ENCODE results near the gene PLSCR2. TPM values are rescaled to one million over a fixed set of nuclear protein-coding genes. Genes with fewer than 3 reads are reported as not detected.

PLSCR2 gene
- total RNA-seq, 1 experiment from 2014 or later, result not detected

DNA sequence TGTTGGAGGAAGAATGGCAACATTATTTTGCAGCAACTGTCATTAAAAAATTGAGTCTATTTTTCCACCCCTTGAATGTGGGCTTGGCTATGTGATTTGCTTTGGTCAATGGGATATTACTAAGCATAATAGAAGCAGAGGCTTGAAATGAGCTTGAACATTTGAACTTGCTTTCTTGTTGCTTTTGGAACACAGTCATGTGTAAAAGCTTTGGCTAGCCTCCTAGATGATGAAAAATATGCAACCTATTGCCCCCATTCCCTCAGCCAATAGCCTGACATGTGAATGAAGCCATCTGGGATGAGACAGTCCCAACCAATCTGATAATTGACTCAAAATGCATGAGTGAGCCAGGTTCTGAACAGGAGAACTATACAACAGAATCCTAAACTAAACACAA, 78.4 kb downstream of the PLSCR2 start (continued):
- TF ChIP-seq, protein P1, sequence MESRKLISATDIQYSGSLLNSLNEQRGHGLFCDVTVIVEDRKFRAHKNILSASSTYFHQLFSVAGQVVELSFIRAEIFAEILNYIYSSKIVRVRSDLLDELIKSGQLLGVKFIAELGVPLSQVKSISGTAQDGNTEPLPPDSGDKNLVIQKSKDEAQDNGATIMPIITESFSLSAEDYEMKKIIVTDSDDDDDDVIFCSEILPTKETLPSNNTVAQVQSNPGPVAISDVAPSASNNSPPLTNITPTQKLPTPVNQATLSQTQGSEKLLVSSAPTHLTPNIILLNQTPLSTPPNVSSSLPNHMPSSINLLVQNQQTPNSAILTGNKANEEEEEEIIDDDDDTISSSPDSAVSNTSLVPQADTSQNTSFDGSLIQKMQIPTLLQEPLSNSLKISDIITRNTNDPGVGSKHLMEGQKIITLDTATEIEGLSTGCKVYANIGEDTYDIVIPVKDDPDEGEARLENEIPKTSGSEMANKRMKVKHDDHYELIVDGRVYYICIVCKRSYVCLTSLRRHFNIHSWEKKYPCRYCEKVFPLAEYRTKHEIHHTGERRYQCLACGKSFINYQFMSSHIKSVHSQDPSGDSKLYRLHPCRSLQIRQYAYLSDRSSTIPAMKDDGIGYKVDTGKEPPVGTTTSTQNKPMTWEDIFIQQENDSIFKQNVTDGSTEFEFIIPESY (IDR thresholded peaks at IDR 0.05; ENCODE audit: extremely low read depth, insufficient replicate concordance, low read length), result no peak
- no peak for TF ChIP-seq SIN3A (IDR thresholded peaks at IDR 0.05; ENCODE audit: low read depth)
- TF ChIP-seq, protein P2, sequence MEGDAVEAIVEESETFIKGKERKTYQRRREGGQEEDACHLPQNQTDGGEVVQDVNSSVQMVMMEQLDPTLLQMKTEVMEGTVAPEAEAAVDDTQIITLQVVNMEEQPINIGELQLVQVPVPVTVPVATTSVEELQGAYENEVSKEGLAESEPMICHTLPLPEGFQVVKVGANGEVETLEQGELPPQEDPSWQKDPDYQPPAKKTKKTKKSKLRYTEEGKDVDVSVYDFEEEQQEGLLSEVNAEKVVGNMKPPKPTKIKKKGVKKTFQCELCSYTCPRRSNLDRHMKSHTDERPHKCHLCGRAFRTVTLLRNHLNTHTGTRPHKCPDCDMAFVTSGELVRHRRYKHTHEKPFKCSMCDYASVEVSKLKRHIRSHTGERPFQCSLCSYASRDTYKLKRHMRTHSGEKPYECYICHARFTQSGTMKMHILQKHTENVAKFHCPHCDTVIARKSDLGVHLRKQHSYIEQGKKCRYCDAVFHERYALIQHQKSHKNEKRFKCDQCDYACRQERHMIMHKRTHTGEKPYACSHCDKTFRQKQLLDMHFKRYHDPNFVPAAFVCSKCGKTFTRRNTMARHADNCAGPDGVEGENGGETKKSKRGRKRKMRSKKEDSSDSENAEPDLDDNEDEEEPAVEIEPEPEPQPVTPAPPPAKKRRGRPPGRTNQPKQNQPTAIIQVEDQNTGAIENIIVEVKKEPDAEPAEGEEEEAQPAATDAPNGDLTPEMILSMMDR (IDR thresholded peaks at IDR 0.05 in 2 of 3, conservative IDR thresholded peaks at IDR 0.05 in 1 of 3; ENCODE audit: borderline replicate concordance in 1 of 3, insufficient read depth in 1 of 3, low read depth in 2 of 3, low read length in 2 of 3), result no peak
- TF ChIP-seq JUND (IDR thresholded peaks at IDR 0.05), result no peak
- TF ChIP-seq CEBPB (IDR thresholded peaks at IDR 0.05; ENCODE audit: low read depth), result no peak
- TF ChIP-seq POLR2AphosphoS5 (IDR thresholded peaks at IDR 0.05; ENCODE audit: low read depth, low read length), result no peak

DNA sequence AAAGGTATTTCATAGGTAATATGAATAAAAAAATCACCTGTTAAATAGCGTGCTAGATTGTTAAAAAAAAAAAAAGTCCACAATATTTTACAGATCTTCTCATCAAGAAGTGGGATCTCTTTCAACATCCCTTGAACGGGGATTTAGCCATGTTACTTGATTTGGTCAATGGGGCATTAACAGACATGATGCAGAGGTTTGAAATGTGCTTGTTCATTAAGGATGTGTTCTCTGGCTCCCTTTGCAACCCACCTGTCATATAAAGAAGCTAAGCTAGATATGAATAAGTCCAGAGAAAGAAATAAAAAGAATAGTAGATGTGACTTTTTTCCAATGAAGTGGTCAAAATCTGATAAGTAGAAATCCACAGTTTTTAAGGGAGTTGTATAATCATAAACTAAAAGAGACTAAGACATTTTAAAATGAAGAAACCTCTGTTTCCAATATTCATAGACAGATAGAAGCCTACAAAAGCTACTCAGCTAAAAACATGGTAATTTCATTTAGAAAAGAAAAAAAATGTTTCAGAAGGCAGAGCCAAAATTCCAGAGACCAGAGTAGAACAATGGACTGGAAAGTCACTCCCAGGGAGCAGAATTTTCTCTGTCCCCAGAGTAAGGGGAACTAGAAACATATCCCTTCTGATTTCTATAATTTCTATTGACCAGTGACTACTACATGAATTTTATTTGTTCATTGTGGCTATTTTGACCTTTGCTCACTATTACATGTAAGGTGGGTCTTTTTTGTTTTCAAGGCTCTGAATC, 79.2 kb downstream of the PLSCR2 start:
- 0 out of 2 replicates have a peak, but pooled peaks cover 6% of the 10 kb centered on the region for H3K9me2 ChIP-seq (ENCODE audit: insufficient read depth)
- intact Hi-C loops (cut with micrococcal nuclease), result no loop called here
- no peaks in the 10 kb centered on the region for H3K9me3 ChIP-seq (ENCODE audit: control insufficient read depth in 1 of 2, insufficient read depth in 1 of 2, low read depth in 1 of 2, low read length in 2 of 2)
- BruUV-seq (replicated peaks), result no TSS peak
- no peak overlapping the region for H3K27ac ChIP-seq (ENCODE audit: low read depth, low read length)
- ATAC-seq, result no peak
- TF ChIP-seq SRF (IDR thresholded peaks at IDR 0.05; ENCODE audit: low read depth) (no peak), FOSL1 (IDR thresholded peaks at IDR 0.05; ENCODE audit: low read depth) (no peak), ELF1 (IDR thresholded peaks at IDR 0.05; ENCODE audit: borderline replicate concordance, low read depth) (no peak), POLR2A (IDR thresholded peaks at IDR 0.05; ENCODE audit: borderline replicate concordance, extremely low read depth, insufficient read depth, insufficient read length) (no peak), TCF7L2 (IDR thresholded peaks at IDR 0.05; ENCODE audit: borderline replicate concordance, extremely low read depth, insufficient read depth, insufficient read length) (no peak), EZH2 (IDR thresholded peaks at IDR 0.05) (no peak), YY1 (IDR thresholded peaks at IDR 0.05; ENCODE audit: extremely low read depth, insufficient replicate concordance, low read depth, low read length) (no peak), CBX3 (IDR thresholded peaks at IDR 0.05; ENCODE audit: low read depth) (no peak)
- TF ChIP-seq, protein P3, sequence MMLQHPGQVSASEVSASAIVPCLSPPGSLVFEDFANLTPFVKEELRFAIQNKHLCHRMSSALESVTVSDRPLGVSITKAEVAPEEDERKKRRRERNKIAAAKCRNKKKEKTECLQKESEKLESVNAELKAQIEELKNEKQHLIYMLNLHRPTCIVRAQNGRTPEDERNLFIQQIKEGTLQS (IDR thresholded peaks at IDR 0.05), result no peak
- TF ChIP-seq, protein P2 (IDR thresholded peaks at IDR 0.05 in 2 of 3, conservative IDR thresholded peaks at IDR 0.05 in 1 of 3; ENCODE audit: borderline replicate concordance in 1 of 3, insufficient read depth in 1 of 3, low read depth in 2 of 3, low read length in 2 of 3), result no peak
- POLR2A ChIA-PET, result no interaction called here
- RAD21 ChIA-PET (ENCODE audit: low non-redundant PET in 1 of 2, low total read pairs in 2 of 2, uncharacterized antibody in 2 of 2, unreplicated experiment in 2 of 2), result no interaction called here
- no peak overlapping the region for H3K4me3 ChIP-seq (replicated peaks in 1 of 2; ENCODE audit: low read depth in 1 of 2, low read length in 2 of 2)
- H3K36me3 ChIP-seq (ENCODE audit: control insufficient read depth in 1 of 2, insufficient read depth in 2 of 2, low read length in 2 of 2), result no peaks in the 10 kb centered on the region
- no peaks in the 10 kb centered on the region for H3K79me2 ChIP-seq (ENCODE audit: insufficient read depth, low read length)
- DNase-seq (ENCODE audit: low read depth, low spot score), result no peak
- peak overlapping the region; percentile 8 for H2AFZ ChIP-seq (ENCODE audit: low read depth, low read length, poor library complexity, severe bottlenecking)
- H4K20me1 ChIP-seq (ENCODE audit: insufficient read depth), result no peaks in the 10 kb centered on the region
- no peak overlapping the region for H3K4me2 ChIP-seq (ENCODE audit: low read length)
- no peaks in the 10 kb centered on the region for H3K27me3 ChIP-seq (ENCODE audit: insufficient read depth, low read length)
- H3K9ac ChIP-seq (ENCODE audit: low read length), result no peak overlapping the region
- no peaks in the 10 kb centered on the region for H3K4me1 ChIP-seq (ENCODE audit: control insufficient read depth in 1 of 2, insufficient read depth in 2 of 2, low read length in 2 of 2)
- CTCF ChIA-PET, result interaction anchor here (0.9 kb wide), 1 partner anchor 202 kb away, joined by 4 read pairs; no protein-coding TSS in a partner anchor
